Subcutaneous adipose tissue (tissue), 4 donors: Measurements from ENCODE around the gene WNT1. TPM values are rescaled to one million over a fixed set of nuclear protein-coding genes. Genes with fewer than 3 reads are reported as not detected.

Experiments
- CTCF ChIP-seq: fragments of 450-650 bp; IDR thresholded peaks from one replicate; pipeline ENCODE4 v1.5.1; 2016; ENCODE audit warnings: low read depth, mild to moderate bottlenecking, control low read depth, antibody characterized with exemption, moderate library complexity
- total RNA-seq, 4 donors: library from RNA; depleted of rRNA; stranded (reverse); fragments of >200 nt; gene quantifications; one replicate each; pipeline ENCODE4 v1.1.0, GENCODE V29; 2016

WNT1 gene
- total RNA-seq, 4 donors from 2014 or later, result not detected

DNA sequence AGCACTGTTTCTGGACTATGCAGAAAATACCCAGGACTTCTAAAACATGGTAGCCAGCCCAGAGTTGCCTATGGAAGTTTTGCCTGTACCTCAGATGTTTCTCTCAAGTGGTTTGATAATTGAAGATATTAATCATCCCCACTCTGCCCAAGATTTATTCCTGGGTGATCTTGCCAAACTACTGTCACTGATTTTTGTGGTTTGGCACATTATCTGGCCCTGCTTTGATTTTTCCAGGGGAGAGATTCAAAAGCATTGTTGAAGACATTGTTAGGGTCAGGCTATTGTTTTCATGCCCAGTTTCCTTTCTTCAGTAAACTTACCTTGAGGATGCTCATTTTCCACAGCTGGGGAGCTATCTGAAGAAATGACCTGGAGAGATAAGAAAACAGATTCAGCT is 34.6 kb downstream of the WNT1 start:
- no peak for TF ChIP-seq CTCF

DNA sequence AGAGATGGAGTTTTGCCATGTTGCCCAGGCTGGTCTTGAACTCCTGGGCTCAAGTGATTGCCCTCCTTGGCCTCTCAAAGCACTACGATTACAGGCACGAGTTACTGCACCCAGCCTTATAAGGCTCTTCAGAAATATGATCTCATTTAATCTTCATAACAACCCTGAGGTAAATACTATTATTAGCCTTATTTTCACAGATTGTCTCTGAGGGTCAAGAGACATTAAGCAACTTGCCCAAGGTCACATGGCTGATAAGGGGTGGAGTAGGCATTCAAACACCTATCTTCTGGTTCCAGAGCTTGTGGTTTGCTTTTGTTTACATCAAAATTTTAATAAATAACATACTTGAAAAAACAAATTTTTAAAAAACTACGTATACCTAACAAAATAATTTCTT is 35.3 kb downstream of the WNT1 start:
- TF ChIP-seq CTCF, result no peak

DNA sequence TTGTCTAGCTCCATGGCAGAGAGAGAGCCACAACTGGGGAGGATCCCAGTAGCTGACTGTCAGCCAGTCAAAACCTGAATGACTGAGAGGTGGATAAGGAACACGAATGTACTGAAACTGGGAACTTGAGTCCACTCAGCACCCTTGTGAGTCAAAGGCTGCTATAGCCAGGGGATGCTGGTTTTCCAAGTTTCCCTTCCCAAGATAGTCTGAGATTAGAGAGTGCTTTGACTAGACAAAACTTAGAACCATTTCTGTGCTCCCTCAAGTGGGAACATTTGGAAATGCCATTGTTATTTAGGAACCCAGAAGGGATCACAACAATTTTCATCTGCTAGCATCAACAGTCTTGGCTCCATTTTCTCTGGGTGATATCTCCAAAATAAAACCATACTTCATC is 36.4 kb downstream of the WNT1 start:
- no peak for TF ChIP-seq CTCF

DNA sequence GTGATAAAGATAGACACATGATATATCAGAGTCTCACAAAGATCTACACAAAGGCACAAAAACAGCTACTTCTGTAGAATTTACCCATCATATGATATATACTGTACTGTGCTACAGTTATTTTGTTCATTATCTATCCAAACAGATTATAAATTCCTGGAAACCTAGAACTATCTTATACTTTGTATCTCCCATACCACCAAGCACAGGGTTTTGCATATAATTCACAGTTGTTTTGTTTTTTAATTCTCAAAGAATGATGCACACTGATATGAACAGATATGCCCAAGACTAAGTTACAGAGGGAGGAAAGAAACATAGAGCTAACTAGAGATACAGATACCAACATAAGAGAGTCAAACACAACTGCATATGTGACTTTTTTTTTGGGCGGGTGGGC is 37.1 kb downstream of the WNT1 start:
- TF ChIP-seq CTCF, result no peak

- no peak for TF ChIP-seq CTCF
Observed at GRCh38 chr12:49017891-49018260, 39.8 kb downstream of the WNT1 start.

- TF ChIP-seq CTCF, result no peak
Observed at GRCh38 chr12:49018261-49019119, 40.4 kb downstream of the WNT1 start, which contains the start of gene PRKAG1. PRKAG1 (minus strand) TSS chr12:49018776; CDS start chr12:49018740, 36 bp downstream.

- TF ChIP-seq CTCF, result no peak
Observed at GRCh38 chr12:49019120-49019430, 41.0 kb downstream of the WNT1 start.
